Activated T-helper 1 cell treated with anti-CD3 and anti-CD28 coated beads, Interleukin-2, amount 50 U/mL, for 16 hours (primary cell): ENCODE results near the gene UBE4A.

Experiments
- DNase-seq, 2 donors: peaks; one replicate each; pipeline ENCODE4 v3.0.0-alpha.2; 2020; ENCODE audit warnings: low read depth in 1 of 2, low spot score in 1 of 2

UBE4A gene

GRCh38 chr11:118341261-118341660, 18.1 kb upstream of the UBE4A start:
- DNase-seq, result no peak

DNA sequence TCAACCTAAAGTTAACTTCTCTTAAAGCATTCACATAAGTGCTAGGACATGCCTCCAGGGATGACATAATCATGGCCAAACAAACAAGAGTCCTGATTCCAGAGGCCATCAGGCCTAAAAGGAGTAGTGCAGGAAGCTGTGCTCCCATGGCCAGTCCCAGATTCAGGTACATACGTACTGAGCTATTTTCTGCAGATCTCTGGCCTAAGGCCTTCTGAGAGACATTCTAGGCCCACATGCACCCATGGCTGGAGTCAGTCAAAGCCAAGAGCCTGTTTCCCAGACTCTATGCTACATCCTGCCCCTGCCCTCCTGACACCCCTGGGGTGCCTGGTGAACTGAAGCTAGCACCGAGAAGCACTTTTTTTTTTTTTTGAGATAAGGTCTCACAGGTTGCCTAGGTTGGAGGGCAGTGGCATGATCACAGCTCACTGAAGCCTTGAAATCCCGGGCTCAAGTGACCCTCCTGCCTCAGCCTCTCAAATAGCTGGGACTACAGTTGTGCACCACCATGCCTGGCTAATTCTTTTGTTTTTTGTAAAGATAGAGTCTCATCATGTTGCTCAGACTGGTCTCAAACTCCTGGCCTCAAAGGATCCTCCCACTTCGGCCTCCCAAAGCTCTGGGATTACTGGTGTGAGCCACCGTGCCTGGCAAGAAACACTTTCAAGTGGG, 17.4 kb upstream of the UBE4A start:
- DNase-seq, result no peak

DNA sequence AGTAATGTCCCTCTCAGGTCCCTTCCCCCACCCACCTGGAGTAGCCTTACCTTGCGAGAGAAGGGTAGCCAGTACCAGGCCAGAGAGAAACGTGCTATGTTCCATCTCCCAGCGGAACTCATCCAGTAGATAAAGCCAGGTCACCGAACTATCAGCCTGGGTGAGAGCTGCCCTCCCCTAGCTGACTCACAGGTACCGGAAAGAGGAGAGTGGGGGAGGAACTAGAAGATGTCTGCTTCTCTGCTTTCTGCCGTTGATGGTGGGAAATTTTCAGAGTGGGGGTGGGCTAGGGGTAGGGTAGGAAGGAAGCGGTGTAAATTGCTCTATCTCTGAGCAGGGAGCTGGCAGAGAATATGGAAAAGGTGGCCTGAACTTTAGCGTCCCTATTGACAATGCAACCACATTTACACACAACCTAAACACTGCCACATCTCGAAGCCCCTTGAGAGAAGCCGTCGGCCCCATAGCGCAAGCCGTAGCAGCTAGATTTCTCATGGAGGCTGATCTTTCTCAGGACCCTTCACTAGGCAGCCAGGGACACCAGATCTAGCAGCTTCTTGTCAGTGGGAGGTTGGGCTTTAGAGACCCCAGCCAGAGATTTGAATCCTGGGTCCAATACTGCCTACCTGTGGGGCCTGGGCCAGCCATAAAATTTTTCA, 16.8 kb upstream of the UBE4A start, which contains the start of gene CD3D:
TSS of gene CD3D (minus strand) at position 203 of the 659 bp plus-strand sequence. CDS start at position 105, 98 bp downstream.
- peak; percentile 39 to 54 for DNase-seq

DNA sequence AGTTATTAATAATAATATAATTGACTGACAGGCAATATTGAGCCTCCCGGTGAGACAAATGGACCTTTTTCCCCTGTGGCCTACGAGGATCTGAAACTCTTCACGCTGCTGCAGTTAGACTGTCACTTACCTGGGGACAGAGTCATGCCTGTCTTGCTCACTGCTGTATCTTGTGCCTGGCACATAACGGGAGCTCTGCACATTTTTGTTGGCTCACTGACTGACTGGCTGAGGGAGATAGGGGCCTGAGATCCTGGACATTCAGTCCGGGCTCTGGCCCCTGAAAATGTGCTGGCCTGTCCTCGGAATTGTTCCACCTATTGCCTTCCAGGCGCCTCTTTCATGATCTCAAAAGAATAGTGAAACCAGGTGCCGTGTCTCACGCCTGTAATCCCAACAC, 16.2 kb upstream of the UBE4A start:
- DNase-seq, result no peak

DNA sequence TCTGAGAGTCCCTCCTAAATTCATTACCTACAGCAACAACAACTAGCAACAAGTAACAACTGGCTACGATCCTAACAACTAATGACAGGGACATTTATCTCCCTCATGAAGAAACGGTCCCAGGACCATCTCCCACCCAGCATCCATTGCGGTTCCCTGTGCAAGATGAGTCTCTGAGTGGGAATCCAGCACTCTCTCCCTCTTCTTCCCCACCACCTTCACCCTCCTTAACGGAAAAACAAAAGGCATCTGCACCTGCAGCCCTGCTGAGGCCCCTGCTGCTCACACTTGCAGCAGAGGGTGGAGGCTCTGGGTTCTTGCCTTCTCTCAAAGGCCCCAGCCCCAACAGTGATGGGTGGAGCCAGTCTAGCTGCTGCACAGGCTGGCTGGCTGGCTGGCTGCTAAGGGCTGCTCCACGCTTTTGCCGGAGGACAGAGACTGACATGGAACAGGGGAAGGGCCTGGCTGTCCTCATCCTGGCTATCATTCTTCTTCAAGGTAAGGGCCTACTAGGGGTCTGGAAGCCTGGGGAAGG, 15.4 kb upstream of the UBE4A start, which contains the start of gene CD3G:
TSS of gene CD3G (plus strand) at position 364 of the 535 bp plus-strand sequence. CDS start at position 444, 80 bp downstream.
- DNase-seq, result peak; percentile 52 to 62

GRCh38 chr11:118349475-118349874, 9.9 kb upstream of the UBE4A start:
- DNase-seq, result no peak

- DNase-seq, result no peak
Observed at GRCh38 chr11:118353084-118353710, 6.2 kb upstream of the UBE4A start.

GRCh38 chr11:118358071-118358470, 1.3 kb upstream of the UBE4A start:
- no peak for DNase-seq

DNA sequence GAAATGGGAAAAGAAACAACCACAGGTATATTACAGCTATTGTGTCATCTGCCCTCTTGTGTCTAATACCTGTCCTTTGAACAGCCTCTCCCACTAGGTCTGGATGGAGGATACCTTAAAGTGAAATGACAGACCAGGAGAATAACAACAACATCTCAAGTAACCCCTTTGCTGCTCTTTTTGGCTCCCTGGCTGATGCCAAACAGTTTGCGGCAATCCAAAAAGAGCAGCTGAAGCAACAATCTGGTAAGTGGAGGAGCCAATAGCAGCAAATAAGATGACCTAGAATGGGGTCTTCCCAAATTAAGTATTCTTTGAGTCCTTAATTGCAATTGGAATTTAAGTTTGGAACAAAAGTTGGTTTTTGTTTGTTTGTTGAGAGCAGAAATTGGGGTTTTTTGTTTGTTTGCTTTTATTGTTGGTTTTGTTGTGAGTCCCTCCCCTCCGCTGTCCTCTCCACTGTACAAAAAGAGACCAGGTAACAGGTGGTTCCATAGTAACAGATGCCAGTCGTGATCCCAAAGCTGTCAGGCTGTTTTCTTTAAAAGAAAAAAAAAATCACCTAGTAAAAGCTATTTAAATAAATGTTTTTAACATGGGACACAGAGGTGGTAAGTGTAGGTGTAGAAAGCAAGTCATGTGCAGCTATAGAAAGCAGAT, 5.7 kb downstream of the UBE4A start:
- no peak for DNase-seq

GRCh38 chr11:118366287-118366686, 6.9 kb downstream of the UBE4A start:
- no peak for DNase-seq

GRCh38 chr11:118370774-118371173, 11.4 kb downstream of the UBE4A start:
- no peak for DNase-seq

DNA sequence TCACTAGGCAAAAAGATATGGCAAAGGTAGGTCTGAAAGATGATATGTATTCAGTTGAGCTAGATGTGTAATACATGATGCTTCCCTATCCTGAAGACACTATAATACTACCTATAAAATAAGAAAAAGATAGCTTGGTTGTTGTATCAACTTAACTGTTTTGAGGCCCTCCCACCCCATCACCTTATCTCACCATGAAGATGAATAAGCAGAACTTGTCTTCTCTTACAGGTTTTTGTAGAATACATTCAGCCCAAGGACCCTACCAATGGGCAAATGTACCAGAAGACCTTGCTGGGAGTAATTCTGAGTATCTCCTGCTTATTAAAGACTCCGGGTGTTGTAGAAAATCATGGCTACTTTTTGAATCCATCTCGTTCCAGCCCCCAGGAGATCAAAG, 13.9 kb downstream of the UBE4A start:
- DNase-seq, result no peak

DNA sequence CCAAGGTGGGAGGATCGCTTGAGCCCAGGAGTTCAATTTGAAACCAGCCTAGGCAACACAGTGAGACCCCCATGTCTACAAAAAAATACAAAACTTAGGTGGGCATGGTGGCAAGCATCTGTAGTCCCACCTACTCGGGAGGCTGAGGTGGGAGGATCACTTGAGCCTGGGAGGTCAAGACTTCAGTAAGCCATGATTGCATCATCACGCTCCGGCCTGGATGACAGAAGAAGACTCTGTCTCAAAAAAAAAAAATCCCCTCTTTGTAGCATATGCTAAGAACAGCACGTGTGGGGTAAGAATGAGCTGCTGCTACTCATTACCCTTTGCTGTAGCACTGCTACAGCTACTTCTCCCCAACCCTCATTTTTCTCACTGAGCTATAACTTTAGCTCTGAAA, 14.5 kb downstream of the UBE4A start:
- DNase-seq, result no peak

DNA sequence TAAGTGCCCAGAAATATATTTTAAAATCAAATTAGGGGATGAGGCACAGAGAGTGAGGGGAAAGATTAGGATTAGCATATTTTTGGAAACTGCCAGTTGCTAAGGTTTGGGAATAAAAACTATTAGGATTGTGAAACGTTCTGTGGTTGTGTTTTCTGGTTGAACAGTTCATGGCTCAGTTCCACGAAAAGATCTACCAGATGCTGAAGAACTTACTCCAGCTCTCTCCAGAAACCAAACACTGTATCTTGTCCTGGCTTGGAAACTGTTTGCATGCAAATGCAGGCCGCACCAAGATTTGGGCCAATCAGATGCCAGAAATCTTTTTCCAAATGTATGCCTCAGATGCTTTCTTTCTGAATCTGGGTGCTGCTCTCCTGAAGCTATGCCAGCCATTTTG, 15.3 kb downstream of the UBE4A start:
- DNase-seq, result no peak

DNA sequence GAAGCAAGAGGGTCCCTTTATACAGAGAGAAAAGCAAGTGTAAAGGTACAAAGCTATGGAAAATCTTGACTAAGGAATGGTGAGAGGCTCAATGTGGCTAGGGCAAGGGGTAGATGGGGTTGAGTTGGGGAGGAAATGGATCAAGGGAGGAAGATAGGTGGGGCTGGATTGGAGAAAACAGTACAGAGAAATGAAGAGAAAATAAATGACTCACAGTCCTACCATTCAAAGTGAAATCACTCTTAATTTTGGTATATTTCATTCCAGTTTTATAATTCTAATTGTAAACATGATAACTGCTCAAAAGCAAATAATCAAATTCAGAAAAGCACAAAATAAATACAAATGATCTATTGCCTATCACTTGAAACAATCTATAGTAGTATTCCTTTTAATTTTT, 16.6 kb downstream of the UBE4A start:
- no peak for DNase-seq

- DNase-seq, result no peak
Observed at GRCh38 chr11:118379497-118379896, 20.1 kb downstream of the UBE4A start.

GRCh38 chr11:118380571-118380970, 21.2 kb downstream of the UBE4A start:
- DNase-seq, result no peak

DNA sequence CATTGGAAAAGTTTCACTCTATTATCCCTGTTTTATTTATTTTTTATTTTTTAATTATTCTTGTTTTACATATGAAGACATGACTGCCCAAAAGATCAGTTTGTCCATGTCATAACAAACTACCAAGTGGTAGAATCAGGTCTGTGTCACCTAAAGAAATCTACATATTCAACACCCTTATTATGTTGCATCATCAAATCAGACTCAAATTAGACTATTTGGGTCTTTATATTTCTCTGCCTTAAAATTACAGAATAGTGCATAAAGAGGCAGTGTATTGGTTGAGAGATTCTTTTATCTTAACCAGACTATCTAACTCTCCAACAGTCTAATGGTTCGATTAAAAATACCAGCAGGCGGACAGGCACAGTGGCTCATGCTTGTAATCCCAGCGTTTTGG, 23.6 kb downstream of the UBE4A start:
- no peak for DNase-seq

- no peak for DNase-seq
Observed at GRCh38 chr11:118383657-118384056, 24.3 kb downstream of the UBE4A start.

DNA sequence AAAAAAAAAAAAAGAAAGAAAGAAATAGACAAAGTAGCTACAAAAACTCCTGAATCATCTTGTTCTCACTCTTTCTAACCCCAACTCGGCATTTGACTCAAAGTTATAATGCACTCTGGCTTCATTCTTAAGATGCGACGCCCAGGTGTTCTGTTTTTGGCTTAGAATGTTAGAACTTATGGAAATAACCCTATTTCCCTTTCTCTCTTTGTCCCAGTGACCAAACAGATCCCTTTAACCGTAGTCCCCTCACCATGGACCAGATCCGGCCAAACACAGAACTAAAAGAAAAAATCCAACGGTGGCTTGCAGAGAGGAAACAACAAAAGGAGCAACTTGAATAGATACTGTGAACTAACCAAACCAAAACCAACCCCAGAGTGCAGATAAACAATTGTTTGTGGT, 36.7 kb downstream of the UBE4A start:
- no peak for DNase-seq

DNA sequence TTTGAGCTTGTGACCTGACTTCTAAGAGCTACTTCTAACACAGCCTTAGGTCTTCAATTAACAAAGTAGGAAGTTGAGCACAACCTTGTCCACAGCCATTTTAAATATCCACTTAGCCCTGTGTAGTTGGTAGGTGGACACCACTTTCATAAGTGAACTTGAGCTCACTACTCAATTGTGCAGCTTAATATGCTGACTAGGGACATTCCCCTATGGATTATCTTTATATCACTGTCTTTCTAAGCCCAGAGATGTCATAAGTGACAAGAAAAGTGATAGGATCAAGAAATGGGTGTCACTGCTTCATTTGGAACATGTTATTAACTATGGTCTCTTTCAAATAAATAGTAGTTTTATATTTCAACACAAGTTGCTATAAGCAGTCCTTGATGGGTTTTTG, 38.0 kb downstream of the UBE4A start:
- DNase-seq, result no peak
